HG03378 (cell line): ENCODE measurements around the gene NPSR1.
"Not testable (repeated sequence)": the region's sequence is repeated elsewhere in the genome, so short reads cannot be mapped to it uniquely, and the experiment has no call there.

Source experiments
- ATAC-seq: cut with Tn5 transposase; IDR thresholded peaks from one replicate; pipeline ENCODE4 v1.9.1; 2021; ENCODE audit warnings: mild to moderate bottlenecking, moderate library complexity; ENCODE audit not compliant: unreplicated experiment

Gene NPSR1

DNA sequence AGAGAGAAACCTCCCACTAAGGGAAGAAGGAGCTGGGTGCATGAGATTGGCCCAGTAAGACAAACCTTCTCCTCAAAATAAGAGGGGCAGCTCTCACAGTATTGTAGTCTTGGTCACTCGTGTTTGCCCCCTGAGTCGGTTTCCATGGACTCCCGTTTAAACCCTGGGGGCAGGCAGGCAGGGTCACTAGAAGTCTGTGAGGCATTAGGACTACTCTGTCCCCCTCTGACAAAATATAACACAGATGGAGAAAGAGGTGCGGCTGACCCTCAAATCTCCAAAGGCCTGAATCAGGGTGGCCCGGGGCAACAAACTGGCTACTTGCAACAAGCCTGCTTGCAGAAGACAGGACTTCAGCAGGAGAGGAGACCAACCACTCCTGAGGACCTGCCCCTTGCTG, 210.6 kb downstream of the NPSR1 start:
- not testable (repeated sequence) for ATAC-seq

DNA sequence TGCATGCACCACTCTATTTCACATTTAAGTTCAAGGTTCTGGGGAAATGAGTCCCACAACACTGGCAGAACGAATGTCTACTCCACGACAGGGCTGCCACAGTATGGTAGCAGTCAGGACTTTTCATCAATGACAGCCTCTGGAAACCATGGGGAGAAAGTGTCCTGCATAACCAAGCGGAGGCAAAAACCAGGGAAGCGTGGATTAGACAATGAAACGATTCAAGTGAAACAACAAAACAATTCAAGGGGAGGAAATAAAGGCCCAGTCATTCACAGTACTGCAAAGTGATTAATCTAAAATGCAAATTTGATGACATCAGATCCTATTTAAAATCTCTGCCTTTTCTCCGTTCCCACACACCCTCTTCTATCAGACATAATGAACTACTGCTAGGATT, 211.0 kb downstream of the NPSR1 start:
- ATAC-seq = no peak

DNA sequence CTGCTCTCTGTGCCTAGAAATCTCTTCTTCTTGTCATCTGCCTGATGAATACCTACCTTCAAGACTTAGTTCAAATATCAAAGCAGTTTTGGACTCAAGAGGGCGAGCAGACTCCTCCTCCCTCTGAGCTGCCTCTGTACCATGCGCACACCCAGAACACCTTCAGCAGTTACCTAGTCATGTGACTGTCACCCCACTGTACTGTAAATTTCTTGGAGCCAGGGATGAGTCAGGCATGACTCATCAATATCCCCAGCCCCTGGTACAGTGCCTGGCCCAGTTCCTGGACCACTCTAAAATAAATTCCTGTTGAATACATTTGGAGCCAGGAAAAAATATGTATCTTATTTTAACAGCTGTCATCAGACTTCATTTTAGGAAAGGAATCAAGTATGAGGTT, 212.0 kb downstream of the NPSR1 start:
- not testable (repeated sequence) for ATAC-seq

DNA sequence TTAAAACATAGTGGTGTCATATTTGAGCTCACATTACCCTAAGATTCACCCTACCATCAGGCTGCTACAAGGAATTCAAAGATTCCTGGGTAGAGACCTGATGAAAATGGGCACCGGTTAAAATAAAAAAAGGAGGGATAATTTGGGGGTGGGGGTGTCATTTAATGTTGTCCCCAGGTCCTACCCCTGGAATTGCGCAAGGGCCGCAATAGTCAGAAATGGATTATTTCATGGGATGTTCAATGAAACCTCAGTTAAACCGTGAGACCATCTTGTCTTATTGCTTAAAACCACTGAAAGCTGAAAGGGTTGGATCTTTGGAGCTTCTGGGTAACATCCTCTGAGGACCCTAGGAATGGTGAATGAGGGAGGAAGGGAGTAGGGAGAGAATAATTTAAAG, 216.3 kb downstream of the NPSR1 start:
- ATAC-seq = not testable (repeated sequence)

DNA sequence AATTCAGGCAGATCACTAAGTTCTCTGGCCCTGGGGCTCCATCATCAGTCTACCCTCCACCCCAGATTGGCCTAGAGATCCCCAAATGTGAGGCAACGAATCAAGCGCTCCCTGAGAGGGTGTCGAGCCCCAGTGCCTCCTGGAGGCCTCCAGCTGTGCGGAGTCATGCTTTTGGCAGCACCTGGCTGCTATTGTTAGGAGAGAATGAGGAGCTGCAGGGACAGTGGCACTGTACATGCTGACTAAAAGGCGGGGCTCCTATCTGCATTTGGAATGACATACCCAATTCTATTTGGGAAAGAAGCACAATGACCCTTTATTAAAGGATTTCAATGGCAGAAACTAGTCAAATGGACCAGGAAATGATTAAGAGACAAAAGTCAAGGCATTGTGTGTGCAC, 217.5 kb downstream of the NPSR1 start:
- no peak for ATAC-seq

DNA sequence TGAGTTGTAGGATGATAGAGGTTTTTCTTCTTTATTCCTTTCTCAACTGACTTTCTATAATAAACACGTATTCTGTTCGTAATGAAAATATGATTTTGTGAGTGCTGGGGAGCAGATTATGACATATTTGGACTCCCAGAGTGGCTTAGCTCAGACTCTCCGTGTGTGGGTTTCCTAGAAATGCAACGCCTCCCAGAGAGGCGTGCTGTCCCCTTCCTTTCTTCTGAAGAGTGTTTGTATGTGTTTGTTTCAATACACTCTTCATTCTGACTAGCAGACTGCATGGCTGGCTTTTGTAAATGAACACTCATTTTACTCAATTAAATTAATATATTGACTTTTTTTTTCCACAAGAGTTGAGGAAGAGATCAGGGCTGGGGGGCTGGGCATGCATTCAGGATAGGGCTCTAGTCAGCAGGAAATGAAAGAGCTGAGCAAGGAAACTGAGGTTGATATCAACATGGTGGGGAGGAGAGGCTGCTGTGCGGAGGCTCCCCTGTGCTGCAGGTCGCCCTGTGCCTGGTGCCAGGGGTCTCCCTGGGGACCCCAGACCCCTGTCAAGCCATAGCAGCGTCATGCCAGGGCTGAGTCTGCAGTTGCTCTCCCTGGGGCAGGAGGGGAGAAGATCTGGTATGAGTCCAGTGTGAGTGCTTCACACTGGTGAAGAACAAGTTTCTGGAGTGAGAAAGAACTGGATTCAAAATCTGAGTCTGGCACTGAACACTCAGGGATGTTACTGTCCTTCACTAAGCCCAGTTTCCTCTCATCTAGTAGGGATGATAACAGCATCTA, 221.1 kb downstream of the NPSR1 start:
- ATAC-seq = not testable (repeated sequence)

DNA sequence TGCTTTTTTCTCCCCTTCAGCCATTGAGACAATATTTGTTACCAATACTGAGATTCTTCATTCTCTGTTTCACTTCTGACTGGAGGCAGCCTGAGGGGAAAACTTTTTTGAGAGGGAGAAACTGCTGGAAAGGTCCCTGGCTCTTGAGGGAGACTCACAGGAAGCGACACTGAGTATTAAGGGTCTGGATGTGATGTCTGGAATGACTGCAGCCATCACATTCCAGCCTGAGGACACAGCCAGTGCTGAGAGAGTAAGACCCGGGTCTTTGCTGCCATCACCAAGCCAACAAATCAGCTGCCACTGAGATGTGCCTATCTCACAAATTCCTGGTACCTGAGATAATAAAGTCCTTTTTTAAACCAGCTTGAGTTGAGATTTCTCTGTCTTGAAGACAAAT, 221.9 kb downstream of the NPSR1 start:
- ATAC-seq = no peak

DNA sequence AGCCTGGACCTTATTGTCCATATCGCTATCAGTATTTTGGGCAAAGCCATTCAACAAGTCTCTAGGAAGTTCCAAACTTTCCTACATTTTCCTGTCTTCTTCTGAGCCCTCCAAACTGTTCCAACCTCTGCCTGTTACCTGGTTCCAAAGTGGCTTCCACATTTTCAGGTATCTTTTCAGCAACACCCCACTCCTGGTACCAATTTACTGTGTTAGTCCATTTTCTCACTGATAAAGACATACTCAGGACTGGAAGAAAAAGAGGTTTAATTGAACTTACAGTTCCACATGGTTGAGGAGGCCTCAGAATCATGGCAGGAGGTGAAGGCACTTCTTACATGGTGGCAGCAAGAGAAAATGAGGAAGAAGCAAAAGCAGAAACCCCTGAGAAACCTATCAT, 225.8 kb downstream of the NPSR1 start:
- not testable (repeated sequence) for ATAC-seq

DNA sequence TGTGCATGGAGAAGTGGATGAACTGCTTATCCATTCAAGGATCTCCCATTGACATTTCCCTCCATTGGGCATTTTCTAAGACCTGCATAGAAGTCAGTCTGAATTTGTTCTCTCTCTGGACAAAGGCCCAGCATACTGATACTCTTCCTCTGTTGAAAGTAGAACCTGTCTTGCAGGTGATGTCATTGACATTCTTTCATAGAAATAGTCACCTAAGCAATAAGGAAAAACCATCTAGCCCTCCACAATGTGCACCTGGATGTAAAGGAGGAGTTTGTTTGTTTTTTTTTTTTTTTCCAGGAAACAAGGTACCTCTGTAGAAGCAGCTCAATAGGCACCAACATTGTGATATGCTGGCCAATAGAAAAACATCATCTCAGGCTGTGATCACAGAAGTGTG, 228.8 kb downstream of the NPSR1 start:
- ATAC-seq = no peak

DNA sequence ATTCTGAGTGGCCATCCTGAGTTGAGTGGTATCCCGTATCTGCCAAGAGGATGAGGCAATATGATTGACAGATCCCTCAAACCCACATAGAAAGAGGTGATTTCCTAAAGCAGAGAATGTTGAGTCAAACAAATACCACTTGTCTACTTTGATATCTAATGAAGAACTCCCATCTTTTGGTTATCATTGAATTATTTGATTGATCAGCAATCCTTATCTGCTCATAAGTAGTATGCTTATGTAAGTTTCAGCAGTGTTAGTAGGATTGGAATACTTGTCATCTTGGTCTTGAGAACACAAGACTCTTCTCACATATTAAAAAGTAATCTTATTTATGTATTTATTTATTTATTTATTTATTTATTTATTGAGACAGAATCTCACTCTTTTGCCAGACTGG, 231.9 kb downstream of the NPSR1 start:
- no peak for ATAC-seq

DNA sequence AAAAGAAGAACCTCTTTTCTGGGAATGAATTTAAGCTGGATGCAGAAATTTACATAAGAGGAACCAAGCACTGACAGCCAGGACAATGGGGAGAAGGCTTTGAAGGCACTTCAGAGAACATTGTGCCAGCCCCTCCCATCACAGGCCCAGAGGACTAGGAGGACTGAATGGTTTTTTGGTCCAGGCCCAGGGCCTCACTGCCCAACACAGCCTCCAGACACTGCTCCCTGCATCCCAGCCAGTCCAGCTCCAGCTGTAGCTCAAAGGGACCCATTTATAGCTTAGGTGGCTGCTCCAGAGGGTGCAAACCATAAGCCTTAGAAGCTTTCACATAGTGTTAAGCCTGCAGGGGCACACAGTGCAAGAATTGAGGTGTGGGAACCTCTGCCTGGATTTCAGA, 237.2 kb downstream of the NPSR1 start:
- no peak for ATAC-seq
